HepG2 (cell line): Measurements from ENCODE around the gene LYRM4. TPM values are rescaled to one million over a fixed set of nuclear protein-coding genes. Genes with fewer than 3 reads are reported as not detected.

Experiments used
- FOXO1 ChIP-seq: sonication (generic); formaldehyde crosslinking; IDR thresholded peaks from 2 replicates; pipeline ENCODE4 v1.4.0; 2020; ENCODE audit warnings: missing genetic modification reagents
- GTF2F1 ChIP-seq: fragments of 150-350 bp; IDR thresholded peaks from 2 replicates; pipeline ENCODE4 v1.6.1; 2014; ENCODE audit warnings: low read length
- KLF6 ChIP-seq: IDR thresholded peaks from 2 replicates; pipeline ENCODE4 v1.8.0; 2016; ENCODE audit warnings: missing biosample characterization, missing genetic modification reagents
- KMT2B ChIP-seq: IDR thresholded peaks from 2 replicates; pipeline ENCODE4 v1.6.1; 2016; ENCODE audit warnings: missing genetic modification reagents, missing compliant biosample characterization
- MATR3 ChIP-seq: sonication (generic); formaldehyde crosslinking; IDR thresholded peaks from 2 replicates; pipeline ENCODE4 v1.4.0; 2020; ENCODE audit warnings: missing genetic modification reagents
- MEIS2 ChIP-seq: sonication (generic); formaldehyde crosslinking; IDR thresholded peaks from 2 replicates; pipeline ENCODE4 v1.9.0; 2021; ENCODE audit warnings: mild to moderate bottlenecking, missing genetic modification reagents
- PCBP1 ChIP-seq: fragments of 200-400 bp; formaldehyde crosslinking; IDR thresholded peaks from 2 replicates; pipeline ENCODE4 v1.6.1; 2017; ENCODE audit warnings: mild to moderate bottlenecking, low read depth, low read length, borderline replicate concordance
- POLR2G ChIP-seq: fragments of 200-400 bp; formaldehyde crosslinking; IDR thresholded peaks from 2 replicates; pipeline ENCODE4 v1.6.1; 2018; ENCODE audit warnings: mild to moderate bottlenecking, low read depth, low read length, moderate library complexity
- PTBP1 ChIP-seq: fragments of 200-400 bp; formaldehyde crosslinking; IDR thresholded peaks from 2 replicates; pipeline ENCODE4 v1.6.1; 2018; ENCODE audit warnings: low read length, low read depth; ENCODE audit not compliant: poor library complexity, severe bottlenecking
- RXRB ChIP-seq: IDR thresholded peaks from 2 replicates; pipeline ENCODE4 v1.6.1; 2016; ENCODE audit warnings: borderline replicate concordance, missing genetic modification reagents, missing compliant biosample characterization
- ZFP36L2 ChIP-seq: sonication (generic); formaldehyde crosslinking; IDR thresholded peaks from 2 replicates; pipeline ENCODE4 v1.4.0; 2020; ENCODE audit warnings: missing genetic modification reagents
- ZFP41 ChIP-seq: sonication (generic); formaldehyde crosslinking; IDR thresholded peaks from 2 replicates; pipeline ENCODE4 v1.4.0; 2020; ENCODE audit warnings: mild to moderate bottlenecking, missing genetic modification reagents, borderline replicate concordance
- ZKSCAN8 ChIP-seq: IDR thresholded peaks from 2 replicates; pipeline ENCODE4 v1.6.1; 2016; ENCODE audit warnings: borderline replicate concordance, missing genetic modification reagents, missing compliant biosample characterization
- ZNF10 ChIP-seq: sonication (generic); formaldehyde crosslinking; IDR thresholded peaks from 2 replicates; pipeline ENCODE4 v1.4.0; 2020; ENCODE audit warnings: mild to moderate bottlenecking, low read depth, missing genetic modification reagents, borderline replicate concordance
- ZNF251 ChIP-seq: sonication (generic); formaldehyde crosslinking; IDR thresholded peaks from 2 replicates; pipeline ENCODE4 v1.9.0; 2021; ENCODE audit warnings: mild to moderate bottlenecking, missing genetic modification reagents
- ZNF496 ChIP-seq: sonication (generic); formaldehyde crosslinking; IDR thresholded peaks from 2 replicates; pipeline ENCODE4 v1.8.1; 2023; ENCODE audit warnings: mild to moderate bottlenecking, moderate library complexity, missing genetic modification reagents; ENCODE audit not compliant: insufficient replicate concordance
- ZNF607 ChIP-seq: sonication (generic); formaldehyde crosslinking; IDR thresholded peaks from 2 replicates; pipeline ENCODE4 v1.5.1; 2020; ENCODE audit warnings: missing genetic modification reagents, mild to moderate bottlenecking, borderline replicate concordance
- ZNF7 ChIP-seq: IDR thresholded peaks from 2 replicates; pipeline ENCODE4 v1.6.1; 2016; ENCODE audit warnings: missing biosample characterization, missing genetic modification reagents
- polyA plus RNA-seq, 8 experiments: library from polyadenylated mRNA; depleted of rRNA in 3 of 8; stranded (reverse) in 7 of 8; unstranded in 1 of 8; fragments of >200 nt; fragmentation: Illumina TruSeq in 4 of 8; extraction: Trizol in 4 of 8; gene quantifications; 2 replicates each; pipeline versions ENCODE4 v1.2.1 to v1.2.3, GENCODE V29; 2011 to 2016; ENCODE audit warnings: low read depth in 4 of 8, missing spikeins in 1 of 8, mixed read lengths in 1 of 8; ENCODE audit not compliant: insufficient read depth in 1 of 8
- total RNA-seq, 5 experiments: library from RNA; depleted of rRNA; stranded (reverse); fragments of >200 nt; fragmentation: Illumina TruSeq; extraction: Trizol; gene quantifications; 2 replicates each; pipeline ENCODE4 v1.2.3, GENCODE V29; 2016; ENCODE audit warnings: low read depth in 1 of 5
- TF ChIP-seq, protein P1 (sequence below): sonication (generic); formaldehyde crosslinking; IDR thresholded peaks from 2 replicates; pipeline ENCODE4 v1.5.0; 2020; ENCODE audit warnings: mild to moderate bottlenecking, missing genetic modification reagents, borderline replicate concordance
- TF ChIP-seq, protein P2 (sequence below): sonication (generic); formaldehyde crosslinking; IDR thresholded peaks from 2 replicates; pipeline ENCODE4 v1.5.1; 2020; ENCODE audit warnings: mild to moderate bottlenecking, missing genetic modification reagents, moderate library complexity
- TF ChIP-seq, protein P3 (sequence below): fragments of 450-650 bp; IDR thresholded peaks from 2 replicates; pipeline ENCODE4 v1.6.1; 2017; ENCODE audit warnings: mild to moderate bottlenecking

LYRM4 gene
- total and polyA plus RNA-seq, 2 of the 13 experiments (the other 11 are each of a cell fraction or from before 2014, with no cell fraction given) = 64.6 to 67.5 TPM

DNA sequence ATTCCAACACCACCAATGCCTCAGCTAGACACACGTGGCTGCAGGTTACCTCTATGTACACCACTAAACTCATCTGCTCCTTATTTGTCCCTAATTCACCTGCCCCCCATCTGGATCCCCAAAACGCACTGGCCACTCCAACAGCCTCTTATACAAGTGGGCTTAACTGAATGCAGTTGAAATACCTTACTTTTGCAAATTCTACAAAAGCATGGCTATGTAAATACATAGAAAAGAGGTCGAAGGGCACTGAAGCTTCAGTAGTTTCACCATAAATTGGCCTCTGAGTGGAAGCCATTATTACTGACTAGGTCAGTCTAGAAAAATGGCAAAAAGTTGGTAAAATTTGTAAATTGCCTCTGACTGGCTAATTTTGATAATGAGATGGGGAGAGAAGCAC lies 186.8 kb downstream of the LYRM4 start (continued):
- TF ChIP-seq, protein P1, sequence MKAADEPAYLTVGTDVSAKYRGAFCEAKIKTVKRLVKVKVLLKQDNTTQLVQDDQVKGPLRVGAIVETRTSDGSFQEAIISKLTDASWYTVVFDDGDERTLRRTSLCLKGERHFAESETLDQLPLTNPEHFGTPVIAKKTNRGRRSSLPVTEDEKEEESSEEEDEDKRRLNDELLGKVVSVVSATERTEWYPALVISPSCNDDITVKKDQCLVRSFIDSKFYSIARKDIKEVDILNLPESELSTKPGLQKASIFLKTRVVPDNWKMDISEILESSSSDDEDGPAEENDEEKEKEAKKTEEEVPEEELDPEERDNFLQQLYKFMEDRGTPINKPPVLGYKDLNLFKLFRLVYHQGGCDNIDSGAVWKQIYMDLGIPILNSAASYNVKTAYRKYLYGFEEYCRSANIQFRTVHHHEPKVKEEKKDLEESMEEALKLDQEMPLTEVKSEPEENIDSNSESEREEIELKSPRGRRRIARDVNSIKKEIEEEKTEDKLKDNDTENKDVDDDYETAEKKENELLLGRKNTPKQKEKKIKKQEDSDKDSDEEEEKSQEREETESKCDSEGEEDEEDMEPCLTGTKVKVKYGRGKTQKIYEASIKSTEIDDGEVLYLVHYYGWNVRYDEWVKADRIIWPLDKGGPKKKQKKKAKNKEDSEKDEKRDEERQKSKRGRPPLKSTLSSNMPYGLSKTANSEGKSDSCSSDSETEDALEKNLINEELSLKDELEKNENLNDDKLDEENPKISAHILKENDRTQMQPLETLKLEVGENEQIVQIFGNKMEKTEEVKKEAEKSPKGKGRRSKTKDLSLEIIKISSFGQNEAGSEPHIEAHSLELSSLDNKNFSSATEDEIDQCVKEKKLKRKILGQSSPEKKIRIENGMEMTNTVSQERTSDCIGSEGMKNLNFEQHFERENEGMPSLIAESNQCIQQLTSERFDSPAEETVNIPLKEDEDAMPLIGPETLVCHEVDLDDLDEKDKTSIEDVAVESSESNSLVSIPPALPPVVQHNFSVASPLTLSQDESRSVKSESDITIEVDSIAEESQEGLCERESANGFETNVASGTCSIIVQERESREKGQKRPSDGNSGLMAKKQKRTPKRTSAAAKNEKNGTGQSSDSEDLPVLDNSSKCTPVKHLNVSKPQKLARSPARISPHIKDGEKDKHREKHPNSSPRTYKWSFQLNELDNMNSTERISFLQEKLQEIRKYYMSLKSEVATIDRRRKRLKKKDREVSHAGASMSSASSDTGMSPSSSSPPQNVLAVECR (CRISPR knock-in tag) = no peak
- TF ChIP-seq ZFP36L2 (no peak), POLR2G (no peak), ZKSCAN8 (CRISPR knock-in tag) (no peak), ZNF496 (CRISPR knock-in tag) (no peak), KLF6 (CRISPR knock-in tag) (no peak), PCBP1 (no peak), FOXO1 (no peak), RXRB (CRISPR knock-in tag) (peak; percentile 60; the same call in 1 of the 2 replicates), MEIS2 (CRISPR knock-in tag) (no peak), ZNF607 (CRISPR knock-in tag) (no peak), ZNF10 (CRISPR knock-in tag) (no peak), ZNF251 (CRISPR knock-in tag) (no peak), PTBP1 (no peak), GTF2F1 (no peak), MATR3 (no peak), KMT2B (no peak), ZNF7 (CRISPR knock-in tag) (no peak), ZFP41 (no peak)
- TF ChIP-seq, protein P2, sequence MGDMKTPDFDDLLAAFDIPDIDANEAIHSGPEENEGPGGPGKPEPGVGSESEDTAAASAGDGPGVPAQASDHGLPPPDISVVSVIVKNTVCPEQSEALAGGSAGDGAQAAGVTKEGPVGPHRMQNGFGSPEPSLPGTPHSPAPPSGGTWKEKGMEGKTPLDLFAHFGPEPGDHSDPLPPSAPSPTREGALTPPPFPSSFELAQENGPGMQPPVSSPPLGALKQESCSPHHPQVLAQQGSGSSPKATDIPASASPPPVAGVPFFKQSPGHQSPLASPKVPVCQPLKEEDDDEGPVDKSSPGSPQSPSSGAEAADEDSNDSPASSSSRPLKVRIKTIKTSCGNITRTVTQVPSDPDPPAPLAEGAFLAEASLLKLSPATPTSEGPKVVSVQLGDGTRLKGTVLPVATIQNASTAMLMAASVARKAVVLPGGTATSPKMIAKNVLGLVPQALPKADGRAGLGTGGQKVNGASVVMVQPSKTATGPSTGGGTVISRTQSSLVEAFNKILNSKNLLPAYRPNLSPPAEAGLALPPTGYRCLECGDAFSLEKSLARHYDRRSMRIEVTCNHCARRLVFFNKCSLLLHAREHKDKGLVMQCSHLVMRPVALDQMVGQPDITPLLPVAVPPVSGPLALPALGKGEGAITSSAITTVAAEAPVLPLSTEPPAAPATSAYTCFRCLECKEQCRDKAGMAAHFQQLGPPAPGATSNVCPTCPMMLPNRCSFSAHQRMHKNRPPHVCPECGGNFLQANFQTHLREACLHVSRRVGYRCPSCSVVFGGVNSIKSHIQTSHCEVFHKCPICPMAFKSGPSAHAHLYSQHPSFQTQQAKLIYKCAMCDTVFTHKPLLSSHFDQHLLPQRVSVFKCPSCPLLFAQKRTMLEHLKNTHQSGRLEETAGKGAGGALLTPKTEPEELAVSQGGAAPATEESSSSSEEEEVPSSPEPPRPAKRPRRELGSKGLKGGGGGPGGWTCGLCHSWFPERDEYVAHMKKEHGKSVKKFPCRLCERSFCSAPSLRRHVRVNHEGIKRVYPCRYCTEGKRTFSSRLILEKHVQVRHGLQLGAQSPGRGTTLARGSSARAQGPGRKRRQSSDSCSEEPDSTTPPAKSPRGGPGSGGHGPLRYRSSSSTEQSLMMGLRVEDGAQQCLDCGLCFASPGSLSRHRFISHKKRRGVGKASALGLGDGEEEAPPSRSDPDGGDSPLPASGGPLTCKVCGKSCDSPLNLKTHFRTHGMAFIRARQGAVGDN (CRISPR knock-in tag) = no peak; the same call in 1 of the 2 replicates
- TF ChIP-seq, protein P3, sequence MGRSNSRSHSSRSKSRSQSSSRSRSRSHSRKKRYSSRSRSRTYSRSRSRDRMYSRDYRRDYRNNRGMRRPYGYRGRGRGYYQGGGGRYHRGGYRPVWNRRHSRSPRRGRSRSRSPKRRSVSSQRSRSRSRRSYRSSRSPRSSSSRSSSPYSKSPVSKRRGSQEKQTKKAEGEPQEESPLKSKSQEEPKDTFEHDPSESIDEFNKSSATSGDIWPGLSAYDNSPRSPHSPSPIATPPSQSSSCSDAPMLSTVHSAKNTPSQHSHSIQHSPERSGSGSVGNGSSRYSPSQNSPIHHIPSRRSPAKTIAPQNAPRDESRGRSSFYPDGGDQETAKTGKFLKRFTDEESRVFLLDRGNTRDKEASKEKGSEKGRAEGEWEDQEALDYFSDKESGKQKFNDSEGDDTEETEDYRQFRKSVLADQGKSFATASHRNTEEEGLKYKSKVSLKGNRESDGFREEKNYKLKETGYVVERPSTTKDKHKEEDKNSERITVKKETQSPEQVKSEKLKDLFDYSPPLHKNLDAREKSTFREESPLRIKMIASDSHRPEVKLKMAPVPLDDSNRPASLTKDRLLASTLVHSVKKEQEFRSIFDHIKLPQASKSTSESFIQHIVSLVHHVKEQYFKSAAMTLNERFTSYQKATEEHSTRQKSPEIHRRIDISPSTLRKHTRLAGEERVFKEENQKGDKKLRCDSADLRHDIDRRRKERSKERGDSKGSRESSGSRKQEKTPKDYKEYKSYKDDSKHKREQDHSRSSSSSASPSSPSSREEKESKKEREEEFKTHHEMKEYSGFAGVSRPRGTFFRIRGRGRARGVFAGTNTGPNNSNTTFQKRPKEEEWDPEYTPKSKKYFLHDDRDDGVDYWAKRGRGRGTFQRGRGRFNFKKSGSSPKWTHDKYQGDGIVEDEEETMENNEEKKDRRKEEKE = no peak
